Lung (tissue), 12 donors: ENCODE measurements around the gene RLIM. TPM values are rescaled to one million over a fixed set of nuclear protein-coding genes. Genes with fewer than 3 reads are reported as not detected.

Experiments used
- ATAC-seq: fragments of 200-7000 bp; cut with Tn5 transposase; one replicate; pipeline ENCODE4 v1.9.1; 2020; ENCODE audit warnings: moderate number of reproducible peaks; ENCODE audit not compliant: insufficient read depth, low FRiP score
- DNase-seq, 3 donors: peaks; one replicate each; pipeline ENCODE4 v3.0.0-alpha.2; 2013 to 2017
- H3K27ac ChIP-seq, 2 donors: one replicate each; pipeline ENCODE4 v1.5.1; 2013; ENCODE audit warnings: mild to moderate bottlenecking in 2 of 2, moderate library complexity in 2 of 2, control low read depth in 1 of 2, inconsistent platforms in 1 of 2, low read depth in 1 of 2, low read length in 1 of 2
- H3K27me3 ChIP-seq, 3 donors: one replicate each; pipeline ENCODE4 v1.5.1; 2013; ENCODE audit warnings: low read length in 2 of 3; ENCODE audit not compliant: control insufficient read depth in 3 of 3, insufficient read depth in 3 of 3
- H3K36me3 ChIP-seq, 4 donors: one replicate each; pipeline ENCODE4 v1.5.1; 2013; ENCODE audit warnings: low read length in 4 of 4, mild to moderate bottlenecking in 1 of 4, moderate library complexity in 1 of 4; ENCODE audit not compliant: control insufficient read depth in 4 of 4, insufficient read depth in 4 of 4
- H3K4me1 ChIP-seq, 5 donors: one replicate each; pipeline ENCODE4 v1.5.1; 2013; ENCODE audit warnings: low read length in 5 of 5, mild to moderate bottlenecking in 2 of 5, moderate library complexity in 1 of 5; ENCODE audit not compliant: control insufficient read depth in 5 of 5, insufficient read depth in 5 of 5
- H3K4me3 ChIP-seq: one replicate; pipeline ENCODE4 v1.5.1; 2013; ENCODE audit warnings: mild to moderate bottlenecking, control low read depth, moderate library complexity
- H3K9ac ChIP-seq, 2 donors: one replicate each; pipeline ENCODE4 v1.5.1; 2013; ENCODE audit warnings: low read length in 2 of 2, control low read depth in 1 of 2; ENCODE audit not compliant: insufficient read depth in 1 of 2
- H3K9me3 ChIP-seq, 4 donors: one replicate each; pipeline ENCODE4 v1.5.1; 2013; ENCODE audit warnings: low read length in 3 of 4, mild to moderate bottlenecking in 1 of 4, moderate library complexity in 1 of 4; ENCODE audit not compliant: control insufficient read depth in 4 of 4, insufficient read depth in 3 of 4
- WGBS, 2 donors: extraction: QIAGEN DNeasy Blood & Tissue Kit; methylation state at CpG; one replicate each; pipeline ENCODE4 v1.1.7; 2013; 5-methylcytosine and 5-hydroxymethylcytosine counted together
- polyA plus RNA-seq, 2 donors: library from polyadenylated mRNA; stranded (reverse); fragments of 200-250 nt; gene quantifications; one replicate each; pipeline ENCODE4 v1.2.1, GENCODE V29; 2013
- total RNA-seq, 2 donors: library from RNA; depleted of rRNA in 1 of 2; stranded (reverse); fragments of >200 nt in 1 of 2; gene quantifications; one replicate each; pipeline ENCODE4 v1.2.1, GENCODE V29; 2014 to 2021
- TF ChIP-seq, protein P1 (sequence below): IDR thresholded peaks from 2 replicates; pipeline ENCODE4 v1.5.1; 2012; ENCODE audit warnings: mild to moderate bottlenecking; ENCODE audit errors: control extremely low read depth, extremely low read depth
- donor health status: control.
- donor health status: control.
- donor health status: Bipolar disorder and iron deficiency.
- donor health status: healthy.
- donor health status: DM: yes; HTN: yes; CAD: no.

The RLIM gene
- total and polyA plus RNA-seq, 4 donors: 7.4 to 53.2 (median 22.2) TPM

DNA sequence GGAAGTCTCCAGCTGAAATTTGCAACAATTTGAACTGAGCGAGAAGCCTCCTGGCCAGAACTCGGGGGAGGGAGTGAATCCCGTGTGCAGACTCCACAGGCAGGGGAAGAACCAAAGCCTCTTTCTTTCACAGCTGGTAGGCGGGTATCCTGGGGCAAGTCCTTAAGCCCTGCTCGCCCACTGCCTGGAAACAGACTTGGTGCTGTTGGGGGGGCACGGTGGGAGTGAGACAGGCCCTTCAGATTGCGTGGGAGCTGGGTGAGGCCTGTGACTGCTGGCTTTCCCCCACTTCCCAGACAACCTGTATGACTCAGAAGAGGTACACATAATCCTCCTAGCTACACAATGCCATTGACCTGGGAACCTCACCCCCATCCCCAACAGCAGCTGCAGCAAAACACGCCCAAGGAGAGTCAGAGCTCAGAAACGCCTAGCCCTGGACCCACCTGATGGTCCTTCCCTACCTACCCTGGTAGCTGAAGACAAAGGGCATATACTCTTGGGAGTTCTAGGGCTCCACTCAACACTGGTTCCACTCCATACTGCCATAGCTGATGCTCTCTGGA lies 22.4 kb upstream of the RLIM start:
- Histone ChIP-seq H3K27ac (no peak overlapping the region), H3K4me1 (no peaks in the 10 kb centered on the region), H3K36me3 (no peaks in the 10 kb centered on the region), H3K27me3 (peaks cover 0 to 5% (median 0%) of the 10 kb centered on the region in 3 donors), H3K4me3 (no peak overlapping the region), H3K9me3 (no peaks in the 10 kb centered on the region), H3K9ac (no peak overlapping the region)
- DNase-seq (no peak), ATAC-seq (no peak)
- TF ChIP-seq, protein P1, sequence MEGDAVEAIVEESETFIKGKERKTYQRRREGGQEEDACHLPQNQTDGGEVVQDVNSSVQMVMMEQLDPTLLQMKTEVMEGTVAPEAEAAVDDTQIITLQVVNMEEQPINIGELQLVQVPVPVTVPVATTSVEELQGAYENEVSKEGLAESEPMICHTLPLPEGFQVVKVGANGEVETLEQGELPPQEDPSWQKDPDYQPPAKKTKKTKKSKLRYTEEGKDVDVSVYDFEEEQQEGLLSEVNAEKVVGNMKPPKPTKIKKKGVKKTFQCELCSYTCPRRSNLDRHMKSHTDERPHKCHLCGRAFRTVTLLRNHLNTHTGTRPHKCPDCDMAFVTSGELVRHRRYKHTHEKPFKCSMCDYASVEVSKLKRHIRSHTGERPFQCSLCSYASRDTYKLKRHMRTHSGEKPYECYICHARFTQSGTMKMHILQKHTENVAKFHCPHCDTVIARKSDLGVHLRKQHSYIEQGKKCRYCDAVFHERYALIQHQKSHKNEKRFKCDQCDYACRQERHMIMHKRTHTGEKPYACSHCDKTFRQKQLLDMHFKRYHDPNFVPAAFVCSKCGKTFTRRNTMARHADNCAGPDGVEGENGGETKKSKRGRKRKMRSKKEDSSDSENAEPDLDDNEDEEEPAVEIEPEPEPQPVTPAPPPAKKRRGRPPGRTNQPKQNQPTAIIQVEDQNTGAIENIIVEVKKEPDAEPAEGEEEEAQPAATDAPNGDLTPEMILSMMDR: no peak
- WGBS, 2 donors: 78 to 96% methylated on average over 7 to 9 of the region's 9 CpGs

DNA sequence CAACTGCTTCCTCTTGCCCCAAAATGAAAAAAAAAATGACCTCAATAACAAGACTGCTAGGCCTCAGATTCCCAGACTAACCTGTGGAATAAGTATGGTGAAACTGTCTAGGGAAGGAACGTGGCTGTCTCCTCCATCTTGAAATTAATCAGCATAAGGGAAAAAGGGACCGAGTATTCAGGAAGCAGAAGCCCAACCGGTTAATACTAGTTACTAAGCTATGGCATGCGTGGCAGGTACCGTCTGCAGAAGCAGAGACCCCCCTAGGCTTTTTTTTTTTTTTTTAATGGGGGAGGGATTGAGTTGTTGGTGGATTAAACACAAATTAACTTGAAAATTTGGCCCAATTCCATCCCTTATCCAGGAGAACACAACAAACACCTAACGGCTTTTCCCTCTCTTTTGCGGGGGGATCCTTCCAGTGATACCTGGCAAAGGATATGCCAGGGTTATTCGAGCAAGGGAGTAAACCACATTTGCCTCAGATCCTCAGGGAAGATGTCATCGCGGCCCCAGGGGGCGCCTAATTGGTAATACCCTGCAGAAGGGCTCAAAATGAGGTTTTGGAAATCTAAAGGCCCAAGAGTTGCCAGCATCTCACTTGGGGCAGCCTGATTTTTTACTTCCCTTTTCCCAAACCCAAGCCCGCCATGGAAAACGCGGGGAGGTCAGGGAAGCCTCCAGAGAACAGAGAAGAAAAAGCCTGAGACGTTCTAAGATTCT lies 893 bp downstream of the RLIM start:
- H3K27ac ChIP-seq: peak overlapping the region; percentile 98
- 0 to 23% methylated on average over 13 to 15 of the region's 15 CpGs for WGBS, 2 donors
- no peaks in the 10 kb centered on the region for H3K36me3 ChIP-seq
- peak overlapping the region; percentile 78 for H3K4me3 ChIP-seq
- DNase-seq: peak; percentile 36 to 57 (median 49)
- H3K9ac ChIP-seq: peak overlapping the region; percentile 93 to 95
- no peak for ATAC-seq
- H3K9me3 ChIP-seq: peaks cover 0 to 6% (median under 1%) of the 10 kb centered on the region in 4 donors
- TF ChIP-seq, protein P1: no peak
- H3K27me3 ChIP-seq: no peaks in the 10 kb centered on the region
- H3K4me1 ChIP-seq: no peaks in the 10 kb centered on the region

DNA sequence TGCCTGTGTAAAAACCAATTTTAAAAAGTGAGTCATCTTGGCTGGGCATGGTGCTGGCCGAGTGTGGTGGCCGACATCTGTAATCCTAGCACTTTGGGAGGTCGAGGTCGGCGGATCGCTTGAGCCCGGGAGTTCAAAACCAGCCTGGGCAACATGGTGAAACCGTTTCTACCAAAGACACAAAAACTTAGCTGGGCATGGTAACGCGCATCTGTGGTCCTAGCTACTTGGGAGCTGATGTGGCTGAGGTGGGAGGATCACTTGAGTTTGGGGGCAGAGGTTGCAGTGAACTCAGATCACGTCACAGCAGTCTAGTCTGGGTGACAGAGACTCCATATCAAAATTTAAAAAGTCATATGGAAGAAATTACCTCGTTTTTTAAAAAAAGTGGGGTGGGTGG lies 7.6 kb downstream of the RLIM start:
- TF ChIP-seq, protein P1: no peak
- WGBS, 2 donors: 85 to 98% methylated on average over 12 of the region's 12 CpGs
- no peaks in the 10 kb centered on the region for H3K4me1 ChIP-seq
- no peak overlapping the region for H3K27ac ChIP-seq
- no peak overlapping the region for H3K4me3 ChIP-seq
- no peak overlapping the region for H3K9ac ChIP-seq
- DNase-seq (no peak), ATAC-seq (no peak)
- H3K9me3 ChIP-seq: no peaks in the 10 kb centered on the region
- peaks cover 0 to 2% (median 0%) of the 10 kb centered on the region in 4 donors for H3K36me3 ChIP-seq
- no peaks in the 10 kb centered on the region for H3K27me3 ChIP-seq
